ENCODE measurements around the gene FTL.
"Not testable (repeated sequence)": the region's sequence is repeated elsewhere in the genome, so short reads cannot be mapped to it uniquely, and the experiment has no call there.

Gene FTL

GRCh38 chr19:48965040-48965805, at the start of gene FTL:
Gene FTL, plus strand, starts transcription at chr19:48965309. Its CDS starts 199 bp downstream, at chr19:48965508.
- DNase-seq: peak; percentile 94

- DNase-seq: no peak
Measured at GRCh38 chr19:48915757-48916156, 49.4 kb upstream of the FTL start.

- no peak for DNase-seq
Measured at GRCh38 chr19:48918071-48918470, 47.0 kb upstream of the FTL start.

- DNase-seq: no peak
Measured at GRCh38 chr19:48918801-48919247, 46.3 kb upstream of the FTL start.

DNA sequence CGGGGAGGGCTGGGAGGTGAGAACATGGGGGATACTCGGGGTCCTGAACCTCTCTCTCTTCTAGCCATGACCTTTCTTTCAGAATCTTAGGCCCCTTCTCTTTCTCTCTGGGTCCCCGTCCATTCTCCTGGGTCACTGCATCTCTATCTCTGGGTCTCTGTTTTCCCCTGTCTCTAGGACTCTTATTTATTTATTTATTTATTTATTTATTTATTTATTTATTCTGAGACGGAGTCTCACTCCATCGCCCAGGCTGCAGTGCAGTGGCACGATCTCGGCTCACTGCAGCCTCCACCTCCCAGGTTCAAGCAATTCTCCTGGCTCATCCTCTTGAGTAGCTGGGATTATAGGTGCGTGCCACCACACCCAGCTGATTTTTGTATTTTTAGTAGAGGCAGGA, 45.8 kb upstream of the FTL start:
- DNase-seq: not testable (repeated sequence)

DNA sequence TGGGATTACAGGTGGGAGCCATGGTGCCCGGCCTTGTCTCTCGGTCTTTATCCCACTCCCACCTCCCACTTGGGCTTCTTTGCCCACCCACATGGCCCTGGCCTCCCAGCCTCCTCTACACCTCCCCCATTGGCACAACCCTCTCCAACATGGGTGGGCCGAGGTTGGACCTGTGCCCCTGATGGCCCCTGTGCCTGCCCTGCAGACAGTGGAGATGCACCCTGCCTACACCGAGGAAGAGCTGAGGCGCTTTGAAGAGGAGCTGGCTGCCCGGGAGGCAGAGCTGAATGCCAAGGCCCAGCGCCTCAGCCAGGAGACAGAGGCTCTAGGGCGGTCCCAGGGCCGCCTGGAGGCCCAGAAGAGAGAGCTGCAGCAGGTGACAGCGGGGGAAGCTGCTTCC, 44.2 kb upstream of the FTL start:
- DNase-seq: no peak

GRCh38 chr19:48921721-48922500, 43.2 kb upstream of the FTL start:
- no peak for DNase-seq

- DNase-seq: no peak
Measured at GRCh38 chr19:48922548-48923490, 42.3 kb upstream of the FTL start.

- peak; percentile 40 for DNase-seq
Measured at GRCh38 chr19:48925240-48925843, 39.8 kb upstream of the FTL start.

- DNase-seq: not testable (repeated sequence)
Measured at GRCh38 chr19:48925890-48926289, 39.2 kb upstream of the FTL start.

- DNase-seq: peak; percentile 44
Measured at GRCh38 chr19:48926909-48927308, 38.2 kb upstream of the FTL start.

DNA sequence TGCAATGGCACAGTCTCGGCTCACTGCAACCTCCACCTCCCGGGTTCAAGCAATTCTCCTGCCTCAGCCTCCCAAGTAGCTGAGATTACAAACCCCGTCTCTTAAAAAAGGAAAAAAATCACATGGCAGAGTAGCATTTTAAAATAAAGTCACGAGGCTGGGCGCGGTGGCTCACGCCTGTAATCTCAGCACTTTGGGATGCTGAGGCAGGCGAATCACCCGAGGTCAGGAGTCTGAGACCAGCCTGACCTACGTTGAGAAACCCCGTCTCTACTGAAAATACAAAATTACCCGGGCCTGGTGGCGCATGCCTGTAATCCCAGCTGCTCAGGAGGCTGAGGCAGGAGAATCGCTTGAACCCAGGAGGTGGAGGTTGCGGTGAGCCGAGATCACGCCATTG, 37.4 kb upstream of the FTL start:
- not testable (repeated sequence) for DNase-seq

DNA sequence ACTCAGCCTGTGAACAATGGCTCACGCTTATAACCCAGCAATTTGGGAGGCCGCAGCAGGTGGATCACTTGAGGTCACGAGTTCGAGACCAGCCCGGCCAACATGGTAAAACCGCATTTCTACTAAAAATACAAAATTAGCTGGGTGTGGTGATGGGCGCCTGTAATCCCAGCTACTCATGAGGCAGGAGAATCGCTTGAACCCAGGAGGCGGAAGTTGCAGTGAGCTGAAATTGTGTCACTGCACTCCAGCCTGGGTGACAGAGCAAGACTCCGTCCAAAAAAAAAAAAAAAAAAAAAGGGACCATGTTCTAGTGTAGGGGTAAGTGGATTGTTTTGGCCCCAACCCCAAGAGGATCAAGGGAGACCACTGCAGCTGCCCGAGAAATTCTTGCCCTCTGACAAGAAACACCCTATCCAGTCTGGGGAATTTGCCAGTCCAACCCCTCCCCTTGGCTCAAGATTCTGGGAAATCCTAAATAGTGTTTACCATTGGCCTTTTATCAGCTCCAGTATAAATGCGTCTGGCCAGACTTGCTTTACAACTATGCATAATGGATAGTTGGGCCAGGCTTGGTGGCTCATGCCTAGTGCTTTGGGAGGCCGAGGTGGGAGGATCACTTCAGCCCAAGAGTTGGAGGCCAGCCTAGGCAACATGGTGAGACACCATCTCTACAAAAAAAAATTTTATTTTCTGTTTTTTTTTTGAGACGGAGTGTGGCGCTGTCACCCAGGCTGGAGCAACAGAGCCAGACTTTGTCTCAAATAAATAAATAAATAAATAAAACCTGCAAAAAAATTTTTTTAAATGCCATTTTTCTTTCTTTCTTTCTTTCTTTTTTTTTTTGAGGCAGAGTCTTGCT, 36.7 kb upstream of the FTL start:
- no peak for DNase-seq

DNA sequence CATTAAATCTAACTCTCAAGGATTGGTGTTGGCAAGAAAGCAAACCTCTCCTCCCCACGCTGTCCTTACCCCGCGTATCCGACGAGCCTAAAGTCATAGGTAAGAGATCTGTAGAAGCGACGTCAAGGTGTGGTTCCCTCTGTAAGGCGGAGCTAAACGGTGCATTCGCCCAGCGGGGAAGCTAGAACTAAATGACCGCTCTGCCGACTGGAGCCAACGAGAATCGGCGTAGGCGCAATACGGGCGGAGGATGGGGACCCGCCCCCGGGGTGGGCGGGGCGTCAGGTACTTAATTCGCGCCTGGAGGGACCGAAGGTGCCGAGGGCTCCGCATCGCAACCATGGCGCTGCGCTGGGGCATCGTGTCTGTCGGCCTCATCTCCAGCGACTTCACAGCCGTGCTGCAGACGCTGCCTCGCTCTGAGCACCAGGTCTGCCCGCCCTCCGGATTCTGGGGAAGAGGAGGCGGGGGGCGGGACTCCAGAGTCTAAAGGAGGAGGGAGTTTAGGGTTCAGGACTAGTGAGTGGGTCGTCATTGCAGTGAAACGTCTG, 31.7 kb upstream of the FTL start, which contains the start of gene DHDH:
DHDH (plus strand) TSS at position 318 of the 551 bp plus-strand sequence; CDS start at position 341, 23 bp downstream.
- peak; percentile 28 for DNase-seq

- no peak for DNase-seq
Measured at GRCh38 chr19:48934837-48935236, 30.3 kb upstream of the FTL start.

GRCh38 chr19:48935864-48936263, 29.2 kb upstream of the FTL start:
- no peak for DNase-seq

GRCh38 chr19:48938256-48938655, 26.9 kb upstream of the FTL start:
- DNase-seq: no peak

DNA sequence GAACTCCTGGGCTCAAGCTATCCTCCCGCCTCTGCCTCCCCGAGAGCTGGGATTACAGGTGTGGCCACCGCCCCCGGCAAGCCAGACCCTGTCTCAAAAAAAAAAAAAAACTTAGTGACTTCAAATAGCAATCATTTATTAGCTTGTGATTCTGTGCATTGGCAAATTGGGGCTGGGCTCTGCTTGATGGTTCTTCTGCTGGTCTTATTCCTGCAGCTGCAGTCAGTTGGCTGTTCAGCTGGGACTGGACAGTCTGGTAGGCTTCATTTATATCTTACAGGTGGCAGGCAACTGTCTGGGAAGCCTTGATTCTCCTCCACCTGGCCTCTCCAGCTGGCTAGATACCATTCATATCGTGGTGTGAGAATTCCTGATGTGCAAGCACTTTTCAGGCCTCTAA, 24.2 kb upstream of the FTL start:
- DNase-seq: no peak

DNA sequence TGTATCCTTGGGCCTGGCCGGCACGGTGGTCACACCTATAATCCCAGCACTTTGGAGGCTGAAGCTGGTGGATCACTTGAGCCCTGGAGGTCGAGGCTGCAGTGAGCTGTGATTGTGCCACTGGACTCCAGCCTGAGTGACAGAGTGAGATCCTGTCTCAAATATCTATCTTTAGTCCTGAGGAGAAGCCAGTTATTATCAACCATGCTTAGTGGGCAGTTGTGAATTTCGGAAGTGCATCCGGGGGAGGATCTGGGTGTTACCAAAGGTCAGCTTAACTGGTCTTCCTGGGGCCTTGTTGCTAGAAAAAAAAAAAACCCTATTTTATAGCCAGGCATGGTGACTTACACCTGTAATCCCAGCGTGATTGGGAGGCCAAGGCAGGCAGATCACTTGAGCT, 22.0 kb upstream of the FTL start:
- no peak for DNase-seq

DNA sequence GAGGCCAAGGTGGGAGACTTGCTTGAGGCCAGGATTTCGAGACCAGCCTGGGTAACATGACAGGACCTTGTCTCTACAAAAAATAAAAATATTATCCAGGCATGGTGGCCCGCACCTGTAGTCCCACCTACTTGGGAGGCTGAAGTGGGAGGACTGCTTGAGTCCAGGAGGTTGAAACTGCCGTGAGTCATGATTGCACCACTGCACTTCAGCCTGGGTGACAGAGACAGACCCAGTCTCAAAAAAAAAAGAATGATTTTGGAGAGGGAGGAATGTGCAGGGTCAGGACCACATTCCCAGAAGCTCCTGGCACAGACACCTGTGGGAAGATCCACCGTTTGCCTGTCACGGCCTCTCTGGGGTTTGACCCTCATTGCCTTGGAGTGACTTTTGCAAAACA, 19.7 kb upstream of the FTL start:
- no peak for DNase-seq

GRCh38 chr19:48945817-48946216, 19.3 kb upstream of the FTL start:
- no peak for DNase-seq

Data from T1000 (cell line).